ENCODE data around the gene TLE1. TPM values are rescaled to one million over a fixed set of nuclear protein-coding genes. Genes with fewer than 3 reads are reported as not detected.

TLE1 gene
- total and polyA plus RNA-seq, 10 of the 15 experiments (the other 5 are each of a cell fraction or from before 2014, with no cell fraction given), result 0.04 to 0.23 (median 0.10) TPM; not detected in 6

- no peak for TF ChIP-seq STAT3 (IDR thresholded peaks at IDR 0.05; ENCODE audit: low read depth, low read length)
- peak; percentile 42; the same call in 1 of the 2 replicates for TF ChIP-seq SPI1 (IDR thresholded peaks at IDR 0.05; ENCODE audit: borderline replicate concordance, insufficient read depth, low read depth, low read length)
- no peak for TF ChIP-seq SRF (IDR thresholded peaks at IDR 0.05; ENCODE audit: low read depth in 2 of 2, low read length in 2 of 2)
- no peaks in the 10 kb centered on the region for H3K27me3 ChIP-seq (replicated peaks in 1 of 2; ENCODE audit: control insufficient read depth in 2 of 2, insufficient read depth in 2 of 2, low read length in 1 of 2)
- no peak overlapping the region for H3K27ac ChIP-seq (ENCODE audit: control insufficient read depth, insufficient read depth)
- intact Hi-C loops (cut with micrococcal nuclease; ENCODE audit: unreplicated experiment) (no loop called here), in situ Hi-C loops (cut with MboI) (no loop called here)
- WGBS (ENCODE audit: insufficient coverage, insufficient replicate concordance, low lambda C conversion rate, missing lambda C conversion rate), result 2% methylated on average over 8 of the region's 8 CpGs
- no peak overlapping the region for H3K4me2 ChIP-seq (ENCODE audit: control insufficient read depth, insufficient read depth)
- DNase-seq (ENCODE audit: low read depth, low spot score) (no peak), ATAC-seq (no peak), FAIRE-seq (no peak)
- no peaks in the 10 kb centered on the region for H3K79me2 ChIP-seq (ENCODE audit: control insufficient read depth, insufficient read depth, low read length)
- ChIA-PET RAD21 (ENCODE audit: unreplicated experiment) (no interaction called here), CTCF (no interaction called here), SMC1A (ENCODE audit: uncharacterized antibody, unreplicated experiment) (no interaction called here), POLR2A (no interaction called here)
- no peak overlapping the region for H3K9ac ChIP-seq (ENCODE audit: control insufficient read depth, insufficient read depth, low read length)
- H3K36me3 ChIP-seq (ENCODE audit: control insufficient read depth in 2 of 2, insufficient read depth in 2 of 2, low read length in 1 of 2), result no peaks in the 10 kb centered on the region
- H2AFZ ChIP-seq (ENCODE audit: control insufficient read depth, low read depth, low read length), result no peak overlapping the region
- H3K4me1 ChIP-seq (ENCODE audit: control insufficient read depth, insufficient read depth, low read length), result no peaks in the 10 kb centered on the region
- H3K4me3 ChIP-seq, result no peak overlapping the region
- H3K9me3 ChIP-seq (replicated peaks; ENCODE audit: control insufficient read depth, insufficient read depth, low read length), result no peaks in the 10 kb centered on the region
- no TSS peak for BruUV-seq (replicated peaks)
- no peaks in the 10 kb centered on the region for H4K20me1 ChIP-seq (ENCODE audit: control insufficient read depth, insufficient read depth)
Observed at GRCh38 chr9:81609782-81610739, 79.3 kb downstream of the TLE1 start.

- RAD21 ChIA-PET (ENCODE audit: unreplicated experiment), result no interaction called here
- Histone ChIP-seq H3K4me1 (ENCODE audit: control insufficient read depth, insufficient read depth, low read length) (no peaks in the 10 kb centered on the region), H3K4me2 (ENCODE audit: control insufficient read depth, insufficient read depth) (no peak overlapping the region), H3K9ac (ENCODE audit: control insufficient read depth, insufficient read depth, low read length) (no peak overlapping the region), H3K36me3 (ENCODE audit: control insufficient read depth in 2 of 2, insufficient read depth in 2 of 2, low read length in 1 of 2) (no peaks in the 10 kb centered on the region), H3K27me3 (replicated peaks in 1 of 2; ENCODE audit: control insufficient read depth in 2 of 2, insufficient read depth in 2 of 2, low read length in 1 of 2) (no peaks in the 10 kb centered on the region), H3K9me3 (replicated peaks; ENCODE audit: control insufficient read depth, insufficient read depth, low read length) (no peaks in the 10 kb centered on the region; the same call in 2 of the 3 replicates), H4K20me1 (ENCODE audit: control insufficient read depth, insufficient read depth) (no peaks in the 10 kb centered on the region), H3K27ac (ENCODE audit: control insufficient read depth, insufficient read depth) (no peak overlapping the region), H2AFZ (ENCODE audit: control insufficient read depth, low read depth, low read length) (no peak overlapping the region), H3K4me3 (no peak overlapping the region), H3K79me2 (ENCODE audit: control insufficient read depth, insufficient read depth, low read length) (no peaks in the 10 kb centered on the region)
- WGBS (ENCODE audit: insufficient coverage, insufficient replicate concordance, low lambda C conversion rate, missing lambda C conversion rate), result 15% methylated on average over 4 of the region's 4 CpGs
- POLR2A ChIA-PET, result no interaction called here
- no peak for DNase-seq (ENCODE audit: low read depth, low spot score)
- no peak for FAIRE-seq
- ATAC-seq, result no peak
- CTCF ChIA-PET, result no interaction called here
- SMC1A ChIA-PET (ENCODE audit: uncharacterized antibody, unreplicated experiment), result no interaction called here
- intact Hi-C loops (cut with micrococcal nuclease; ENCODE audit: unreplicated experiment) (no loop called here), in situ Hi-C loops (cut with MboI) (no loop called here)
- BruUV-seq (replicated peaks), result no TSS peak
- TF ChIP-seq MYC (IDR thresholded peaks at IDR 0.05; ENCODE audit: insufficient read depth, insufficient read length, insufficient replicate concordance, low read length, severe bottlenecking), result no peak
- no peak for TF ChIP-seq CUX1 (IDR thresholded peaks at IDR 0.05; ENCODE audit: insufficient replicate concordance, low read depth, low read length)
- TF ChIP-seq PRDM15 (CRISPR knock-in tag; IDR thresholded peaks at IDR 0.05), result no peak
Observed at GRCh38 chr9:81608289-81608657, 81.1 kb downstream of the TLE1 start.

Data from GM12878 (cell line).